Fibroblast of lung (primary cell): ENCODE measurements around the gene CSF3R. TPM values are rescaled to one million over a fixed set of nuclear protein-coding genes. Genes with fewer than 3 reads are reported as not detected.

Experiments
- DNase-seq, 2 donors: peaks; one replicate each; pipeline versions ENCODE4 v3.0.0 to v3.0.0-alpha.2; 2010; ENCODE audit warnings: low read depth in 2 of 2
- H2AFZ ChIP-seq: 2 replicates; pipeline ENCODE4 v1.5.1; 2012; ENCODE audit warnings: low read length, control low read depth, inconsistent platforms
- H3K27ac ChIP-seq: 2 replicates; pipeline ENCODE4 v1.5.1; 2011; ENCODE audit warnings: low read length, control low read depth; ENCODE audit not compliant: insufficient read depth
- H3K27me3 ChIP-seq: 2 replicates; pipeline ENCODE4 v1.5.1; 2011; ENCODE audit warnings: mild to moderate bottlenecking, low read length; ENCODE audit not compliant: control insufficient read depth, insufficient read depth
- H3K36me3 ChIP-seq: 2 replicates; pipeline ENCODE4 v1.5.1; 2011; ENCODE audit warnings: low read length; ENCODE audit not compliant: control insufficient read depth, insufficient read depth
- H3K4me1 ChIP-seq: 2 replicates; pipeline ENCODE4 v1.5.1; 2011; ENCODE audit warnings: low read length; ENCODE audit not compliant: control insufficient read depth, insufficient read depth; ENCODE audit errors: extremely low read depth
- H3K4me2 ChIP-seq: 2 replicates; pipeline ENCODE4 v1.5.1; 2011; ENCODE audit warnings: low read length, control low read depth; ENCODE audit not compliant: insufficient read depth; ENCODE audit errors: extremely low read depth
- H3K4me3 ChIP-seq, 4 experiments: fragments of 200-600 bp in 1 of 4; sonication (generic) in 1 of 4; replicated peaks in 1 of 4; 2 replicates each; pipeline ENCODE4 v1.5.1; 2011 to 2016; ENCODE audit warnings: low read length in 4 of 4, low read depth in 3 of 4, mild to moderate bottlenecking in 3 of 4, control low read depth in 2 of 4, inconsistent platforms in 1 of 4, mixed read lengths in 1 of 4; ENCODE audit not compliant: insufficient read depth in 1 of 4; ENCODE audit errors: control extremely low read depth in 1 of 4
- H3K79me2 ChIP-seq: 2 replicates; pipeline ENCODE4 v1.5.1; 2012; ENCODE audit warnings: mild to moderate bottlenecking, low read length, inconsistent platforms; ENCODE audit not compliant: control insufficient read depth, insufficient read depth
- H3K9ac ChIP-seq: 2 replicates; pipeline ENCODE4 v1.5.1; 2011; ENCODE audit warnings: mild to moderate bottlenecking, low read length, control low read depth; ENCODE audit not compliant: insufficient read depth
- H3K9me3 ChIP-seq: 2 replicates; pipeline ENCODE4 v1.5.1; 2012; ENCODE audit warnings: low read depth, low read length; ENCODE audit not compliant: control insufficient read depth, insufficient read depth
- H4K20me1 ChIP-seq: 2 replicates; pipeline ENCODE4 v1.5.1; 2011; ENCODE audit warnings: low read length; ENCODE audit not compliant: control insufficient read depth, insufficient read depth; ENCODE audit errors: extremely low read depth
- EZH2 ChIP-seq: IDR thresholded peaks from 2 replicates; pipeline ENCODE4 v1.5.1; 2012; ENCODE audit warnings: low read length, control low read depth, mild to moderate bottlenecking; ENCODE audit errors: missing control alignments
- polyA plus RNA-seq, 2 donors: library from polyadenylated mRNA; depleted of rRNA in 1 of 2; stranded (reverse) in 1 of 2; unstranded in 1 of 2; fragments of >200 nt; gene quantifications; 2 replicates each; pipeline ENCODE4 v1.2.1, GENCODE V29; 2011 to 2012; ENCODE audit warnings: missing spikeins in 1 of 2
- total RNA-seq: library from RNA; depleted of rRNA; stranded (reverse); fragments of >200 nt; gene quantifications from 2 replicates; pipeline ENCODE4 v1.2.1, GENCODE V29; 2014
- TF ChIP-seq, protein P1 (sequence below), 2 donors: IDR thresholded peaks in 1 of 2; conservative IDR thresholded peaks in 1 of 2; 1 replicate in 1 of 2; 2 replicates in 1 of 2; pipeline ENCODE4 v1.5.1; 2011 to 2012; ENCODE audit warnings: low read length in 2 of 2, control low read depth in 1 of 2, inconsistent platforms in 1 of 2, low read depth in 1 of 2, mild to moderate bottlenecking in 1 of 2

CSF3R gene
- total and polyA plus RNA-seq, 2 donors (not counting 1 experiment from before 2014, with no cell fraction given): under 0.01 TPM; not detected in 1

DNA sequence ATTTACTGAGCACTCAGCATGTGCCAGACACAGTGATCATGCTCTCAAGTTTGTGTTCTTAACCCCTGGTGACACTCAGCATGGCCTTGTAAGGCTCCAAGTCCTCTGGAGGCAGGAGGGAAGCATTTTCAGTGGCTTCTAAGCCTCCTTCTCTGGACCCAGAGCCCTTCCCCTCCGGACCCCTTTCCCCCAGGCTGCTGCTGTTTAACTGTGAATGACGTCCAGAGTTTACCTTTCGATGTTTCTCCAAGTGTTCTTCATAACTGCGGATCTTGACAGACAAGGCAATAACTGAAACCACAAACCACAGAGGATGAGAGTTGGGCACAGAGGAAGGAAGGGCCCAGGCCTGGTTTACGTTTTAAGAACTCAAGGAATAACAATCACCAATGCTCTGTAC lies 25.0 kb downstream of the CSF3R start:
- no peak overlapping the region for H3K4me2 ChIP-seq
- H3K4me3 ChIP-seq: no peak overlapping the region
- no peaks in the 10 kb centered on the region for H3K4me1 ChIP-seq
- no peaks in the 10 kb centered on the region for H3K27me3 ChIP-seq
- H3K9me3 ChIP-seq: no peaks in the 10 kb centered on the region
- H3K27ac ChIP-seq: no peak overlapping the region
- H3K79me2 ChIP-seq: peaks cover 4% of the 10 kb centered on the region
- H3K36me3 ChIP-seq: peaks cover 14% of the 10 kb centered on the region
- H2AFZ ChIP-seq: no peak overlapping the region
- H4K20me1 ChIP-seq: no peaks in the 10 kb centered on the region
- H3K9ac ChIP-seq: no peak overlapping the region
- DNase-seq: no peak
- TF ChIP-seq, protein P1, sequence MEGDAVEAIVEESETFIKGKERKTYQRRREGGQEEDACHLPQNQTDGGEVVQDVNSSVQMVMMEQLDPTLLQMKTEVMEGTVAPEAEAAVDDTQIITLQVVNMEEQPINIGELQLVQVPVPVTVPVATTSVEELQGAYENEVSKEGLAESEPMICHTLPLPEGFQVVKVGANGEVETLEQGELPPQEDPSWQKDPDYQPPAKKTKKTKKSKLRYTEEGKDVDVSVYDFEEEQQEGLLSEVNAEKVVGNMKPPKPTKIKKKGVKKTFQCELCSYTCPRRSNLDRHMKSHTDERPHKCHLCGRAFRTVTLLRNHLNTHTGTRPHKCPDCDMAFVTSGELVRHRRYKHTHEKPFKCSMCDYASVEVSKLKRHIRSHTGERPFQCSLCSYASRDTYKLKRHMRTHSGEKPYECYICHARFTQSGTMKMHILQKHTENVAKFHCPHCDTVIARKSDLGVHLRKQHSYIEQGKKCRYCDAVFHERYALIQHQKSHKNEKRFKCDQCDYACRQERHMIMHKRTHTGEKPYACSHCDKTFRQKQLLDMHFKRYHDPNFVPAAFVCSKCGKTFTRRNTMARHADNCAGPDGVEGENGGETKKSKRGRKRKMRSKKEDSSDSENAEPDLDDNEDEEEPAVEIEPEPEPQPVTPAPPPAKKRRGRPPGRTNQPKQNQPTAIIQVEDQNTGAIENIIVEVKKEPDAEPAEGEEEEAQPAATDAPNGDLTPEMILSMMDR (conservative IDR thresholded peaks at IDR 0.05 in 1 of 2, IDR thresholded peaks at IDR 0.05 in 1 of 2; ENCODE audit: low read depth in 1 of 2, low read length in 2 of 2): no peak
- no peak for TF ChIP-seq EZH2

DNA sequence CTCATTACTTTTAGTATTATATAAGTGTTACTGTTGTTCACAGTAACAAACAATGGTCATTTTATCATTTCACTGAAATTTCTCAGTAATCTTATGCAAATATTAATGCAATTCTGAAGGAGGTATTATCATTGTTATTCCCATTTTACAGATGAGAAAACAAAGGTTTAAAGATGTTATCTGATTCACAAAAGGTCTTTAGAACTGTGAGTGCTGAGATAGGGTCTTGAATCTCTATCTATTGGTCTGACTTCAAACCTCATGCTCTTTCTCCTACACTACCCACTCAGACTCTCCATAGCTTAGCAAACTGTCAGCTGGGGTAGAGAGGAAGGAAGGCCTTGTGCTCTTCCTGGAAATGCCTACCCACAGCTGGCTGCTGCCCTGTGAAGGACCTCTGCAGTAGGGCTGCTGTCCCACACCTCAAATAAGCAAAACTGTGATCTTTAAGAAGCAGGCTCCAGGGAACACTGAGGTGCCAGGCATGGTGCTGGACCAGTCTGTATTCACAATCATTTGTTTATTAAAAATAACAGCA lies 26.3 kb downstream of the CSF3R start:
- no peak overlapping the region for H3K4me2 ChIP-seq
- peaks cover 9% of the 10 kb centered on the region for H3K36me3 ChIP-seq
- H3K9ac ChIP-seq: no peak overlapping the region
- H3K79me2 ChIP-seq: no peaks in the 10 kb centered on the region
- no peak for TF ChIP-seq EZH2
- TF ChIP-seq, protein P1 (conservative IDR thresholded peaks at IDR 0.05 in 1 of 2, IDR thresholded peaks at IDR 0.05 in 1 of 2; ENCODE audit: low read depth in 1 of 2, low read length in 2 of 2): no peak
- no peak overlapping the region for H3K27ac ChIP-seq
- H3K4me3 ChIP-seq: no peak overlapping the region
- H2AFZ ChIP-seq: no peak overlapping the region
- no peak for DNase-seq
- no peaks in the 10 kb centered on the region for H3K4me1 ChIP-seq
- H4K20me1 ChIP-seq: no peaks in the 10 kb centered on the region
- H3K9me3 ChIP-seq: no peaks in the 10 kb centered on the region
- H3K27me3 ChIP-seq: no peaks in the 10 kb centered on the region

DNA sequence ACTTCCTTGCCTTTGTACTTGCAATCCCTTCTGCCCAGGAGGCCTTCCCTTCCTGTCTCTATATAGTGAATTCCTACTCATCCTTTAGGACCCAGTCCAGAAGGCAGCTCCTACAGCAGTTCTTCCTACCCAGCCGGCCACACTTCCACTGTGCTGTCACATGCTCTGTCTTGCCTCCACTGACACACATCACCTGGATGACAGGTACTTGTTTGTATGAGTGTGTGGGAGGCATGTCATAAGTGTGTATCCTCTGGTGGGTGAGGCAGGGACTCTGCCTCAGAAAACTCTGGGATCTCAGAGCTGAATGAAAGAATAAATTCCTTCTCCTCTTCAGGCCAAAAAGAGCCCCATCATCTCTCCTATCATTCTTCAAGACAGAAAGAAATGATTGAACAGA lies 27.3 kb downstream of the CSF3R start:
- Histone ChIP-seq H3K27me3 (no peaks in the 10 kb centered on the region), H3K4me1 (no peaks in the 10 kb centered on the region), H3K79me2 (no peaks in the 10 kb centered on the region), H3K9me3 (no peaks in the 10 kb centered on the region), H4K20me1 (no peaks in the 10 kb centered on the region), H3K27ac (no peak overlapping the region), H2AFZ (no peak overlapping the region), H3K36me3 (peaks cover 7% of the 10 kb centered on the region), H3K4me3 (no peak overlapping the region), H3K4me2 (no peak overlapping the region), H3K9ac (no peak overlapping the region)
- TF ChIP-seq, protein P1 (conservative IDR thresholded peaks at IDR 0.05 in 1 of 2, IDR thresholded peaks at IDR 0.05 in 1 of 2; ENCODE audit: low read depth in 1 of 2, low read length in 2 of 2): no peak
- no peak for TF ChIP-seq EZH2
- no peak for DNase-seq
